Stimulated activated CD8-positive, alpha-beta memory T cell treated with anti-CD3 and anti-CD28 coated beads, Interleukin-12 subunit alpha, Interleukin-12 subunit beta, amount 100 ng/mL, for 1 hour (primary cell): Measurements from ENCODE around the gene ZBTB44.
"Not testable (repeated sequence)": the region's sequence is repeated elsewhere in the genome, so short reads cannot be mapped to it uniquely, and the experiment has no call there.

Experiments
- DNase-seq: peaks from one replicate; pipeline ENCODE4 v3.0.0-alpha.2; 2020; ENCODE audit warnings: low read depth

Gene ZBTB44

GRCh38 chr11:130313383-130314183 lies 1.1 kb downstream of the ZBTB44 start:
- no peak for DNase-seq

GRCh38 chr11:130312046-130312445 lies 2.7 kb downstream of the ZBTB44 start:
- DNase-seq = no peak

- DNase-seq = no peak
These were observed 4.1 kb downstream of the ZBTB44 start for GRCh38 chr11:130310622-130311021.

- DNase-seq = no peak
These were observed 5.8 kb downstream of the ZBTB44 start for GRCh38 chr11:130308886-130309285.

- DNase-seq = no peak
These were observed 6.7 kb downstream of the ZBTB44 start for GRCh38 chr11:130308059-130308458.

- no peak for DNase-seq
These were observed 10.1 kb downstream of the ZBTB44 start for GRCh38 chr11:130304651-130305050.

- DNase-seq = no peak
These were observed 13.7 kb downstream of the ZBTB44 start for GRCh38 chr11:130301002-130301401.

- DNase-seq = no peak
These were observed 14.2 kb downstream of the ZBTB44 start for GRCh38 chr11:130300567-130300966.

GRCh38 chr11:130299978-130300377 lies 14.7 kb downstream of the ZBTB44 start:
- no peak for DNase-seq

GRCh38 chr11:130295657-130296056 lies 19.1 kb downstream of the ZBTB44 start:
- no peak for DNase-seq

- DNase-seq = no peak
These were observed 32.6 kb downstream of the ZBTB44 start for GRCh38 chr11:130282111-130282510.

- not testable (repeated sequence) for DNase-seq
These were observed 33.4 kb downstream of the ZBTB44 start for GRCh38 chr11:130281341-130281740.

GRCh38 chr11:130279989-130280388 lies 34.7 kb downstream of the ZBTB44 start:
- no peak for DNase-seq

GRCh38 chr11:130278745-130279144 lies 36.0 kb downstream of the ZBTB44 start:
- no peak for DNase-seq

GRCh38 chr11:130278151-130278550 lies 36.6 kb downstream of the ZBTB44 start:
- no peak for DNase-seq

- no peak for DNase-seq
These were observed 42.4 kb downstream of the ZBTB44 start for GRCh38 chr11:130272336-130272735.

- DNase-seq = no peak
These were observed 45.3 kb downstream of the ZBTB44 start for GRCh38 chr11:130269326-130269943.

GRCh38 chr11:130263351-130263750 lies 51.4 kb downstream of the ZBTB44 start:
- DNase-seq = no peak

- no peak for DNase-seq
These were observed 52.3 kb downstream of the ZBTB44 start for GRCh38 chr11:130262424-130262823.

GRCh38 chr11:130261571-130261970 lies 53.1 kb downstream of the ZBTB44 start:
- no peak for DNase-seq

- DNase-seq = no peak
These were observed 54.0 kb downstream of the ZBTB44 start for GRCh38 chr11:130260742-130261141.

GRCh38 chr11:130260080-130260627 lies 54.6 kb downstream of the ZBTB44 start:
- DNase-seq = no peak

GRCh38 chr11:130251763-130252162 lies 63.0 kb downstream of the ZBTB44 start:
- not testable (repeated sequence) for DNase-seq
